GM19099 (cell line): Measurements from ENCODE around the gene CAVIN1.

Experiments used
- POLR2A ChIP-seq: IDR thresholded peaks from 3 replicates; pipeline ENCODE4 v1.6.1; 2011; ENCODE audit warnings: low read depth; ENCODE audit not compliant: insufficient read length; ENCODE audit errors: extremely low read depth

Gene CAVIN1

DNA sequence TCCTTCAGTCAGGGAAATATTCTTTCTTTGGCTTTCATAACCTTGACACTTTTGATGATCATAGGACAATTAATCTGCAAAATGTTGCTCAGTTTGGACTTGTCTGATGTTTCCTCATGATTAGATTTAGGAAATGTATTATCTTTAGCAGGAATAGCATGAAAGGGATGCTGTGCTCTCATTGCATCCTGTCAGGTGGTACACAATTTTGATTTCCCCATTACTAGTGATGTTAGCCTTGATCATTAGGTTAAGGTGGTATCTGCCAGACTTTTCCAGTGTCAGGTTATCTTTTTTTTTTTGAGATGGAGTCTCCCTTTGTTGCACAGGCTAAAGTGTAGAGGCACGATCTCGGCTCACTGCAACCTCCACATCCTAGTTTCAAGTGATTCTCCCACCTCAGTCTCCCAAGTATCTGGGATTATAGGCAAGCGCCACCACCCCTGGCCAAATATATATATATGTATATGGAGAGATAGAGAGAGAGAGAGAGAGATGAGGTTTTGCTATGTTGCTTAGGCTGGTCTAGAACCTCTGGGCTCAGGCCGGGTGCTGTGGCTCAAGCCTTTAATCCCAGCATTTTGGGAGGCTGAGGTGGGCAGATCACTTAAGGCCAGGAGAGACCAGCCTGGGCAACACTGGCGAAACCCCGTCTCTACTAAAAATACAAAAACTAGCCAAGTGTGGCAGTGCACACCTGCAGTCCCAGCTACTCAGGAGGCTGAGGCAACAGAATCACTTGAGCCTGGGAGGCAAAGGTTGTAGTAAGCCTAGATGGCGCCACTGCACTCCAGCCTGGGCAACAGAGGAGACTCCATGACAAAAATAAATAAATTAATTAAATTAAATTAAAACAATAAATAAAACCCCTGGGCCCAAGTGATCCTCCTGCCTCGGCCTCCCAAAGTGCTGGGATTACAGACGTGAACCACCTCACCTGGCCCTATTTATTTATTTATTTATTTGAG is 15.8 kb upstream of the CAVIN1 start:
- no peak for TF ChIP-seq POLR2A

DNA sequence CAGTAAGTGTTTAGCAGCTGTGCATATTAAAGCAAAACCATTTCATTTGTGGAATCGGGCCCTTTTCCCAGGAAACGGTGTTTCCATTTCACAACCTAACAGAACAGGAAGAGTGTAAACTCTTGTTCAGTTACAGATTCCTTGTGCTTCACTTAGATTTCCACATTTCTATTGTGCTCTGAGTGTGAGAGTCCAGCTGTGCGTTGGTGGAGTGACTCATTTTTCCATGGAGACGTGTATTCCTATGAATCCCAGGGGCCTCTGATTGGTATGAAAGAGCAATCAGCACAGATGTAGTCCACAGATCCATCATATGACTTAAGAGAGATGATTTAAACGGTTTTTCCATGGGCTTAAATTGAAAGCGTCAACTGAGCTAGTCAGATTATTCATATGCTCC is 13.3 kb upstream of the CAVIN1 start:
- no peak for TF ChIP-seq POLR2A

DNA sequence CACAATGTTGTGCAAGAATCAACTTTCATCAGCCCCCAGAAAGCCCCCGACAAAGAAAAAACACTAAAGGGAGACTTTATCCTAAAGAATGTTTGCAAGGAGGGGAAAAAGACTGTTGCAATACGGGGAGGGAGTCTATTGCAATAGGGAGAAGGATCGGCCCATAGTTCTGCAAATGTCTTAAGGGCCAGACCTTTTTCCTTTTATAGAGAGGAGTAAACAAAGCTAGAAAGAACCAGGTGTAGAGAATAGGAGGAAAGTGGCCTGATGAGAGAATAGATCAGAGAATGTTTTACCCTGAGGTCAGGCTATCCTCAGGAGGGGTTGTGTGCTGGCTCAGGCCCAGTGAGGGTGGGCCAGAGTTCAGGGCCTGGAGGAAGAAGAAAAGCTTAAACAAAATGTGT is 8.7 kb upstream of the CAVIN1 start:
- TF ChIP-seq POLR2A, result no peak

DNA sequence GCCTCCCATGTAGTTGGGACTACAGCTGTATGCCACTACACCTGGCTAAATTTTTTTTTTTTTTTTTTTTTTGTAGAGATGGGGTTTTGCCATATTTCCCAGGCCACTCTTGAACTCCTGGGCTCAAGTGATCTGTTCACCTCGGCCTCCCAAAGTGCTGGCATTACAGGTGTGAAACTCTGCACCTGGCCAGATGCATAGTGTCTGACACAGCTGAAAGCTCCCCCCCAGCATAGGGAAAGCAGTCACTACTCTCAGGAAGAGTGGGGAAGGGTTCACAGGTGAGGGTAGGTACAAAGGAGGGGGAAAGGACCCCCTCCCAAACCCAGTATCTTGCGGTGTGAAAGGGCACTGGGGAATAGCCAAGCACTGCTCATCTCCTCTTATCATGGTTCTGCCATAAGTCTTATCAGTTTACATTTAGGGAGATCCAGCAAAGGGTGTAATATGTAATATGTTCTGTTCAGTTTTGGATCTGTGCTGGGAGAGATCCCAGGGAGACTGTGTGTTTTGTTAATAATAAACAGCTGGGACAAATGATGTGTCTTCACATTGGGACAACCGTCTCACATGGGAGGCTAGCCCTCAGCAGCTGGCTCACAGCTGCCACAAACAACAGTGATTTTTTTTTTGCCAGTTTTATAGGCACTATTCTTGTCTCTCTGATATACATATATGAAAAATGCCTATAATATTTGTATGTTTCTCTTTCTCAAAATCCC is 6.8 kb upstream of the CAVIN1 start:
- no peak for TF ChIP-seq POLR2A

DNA sequence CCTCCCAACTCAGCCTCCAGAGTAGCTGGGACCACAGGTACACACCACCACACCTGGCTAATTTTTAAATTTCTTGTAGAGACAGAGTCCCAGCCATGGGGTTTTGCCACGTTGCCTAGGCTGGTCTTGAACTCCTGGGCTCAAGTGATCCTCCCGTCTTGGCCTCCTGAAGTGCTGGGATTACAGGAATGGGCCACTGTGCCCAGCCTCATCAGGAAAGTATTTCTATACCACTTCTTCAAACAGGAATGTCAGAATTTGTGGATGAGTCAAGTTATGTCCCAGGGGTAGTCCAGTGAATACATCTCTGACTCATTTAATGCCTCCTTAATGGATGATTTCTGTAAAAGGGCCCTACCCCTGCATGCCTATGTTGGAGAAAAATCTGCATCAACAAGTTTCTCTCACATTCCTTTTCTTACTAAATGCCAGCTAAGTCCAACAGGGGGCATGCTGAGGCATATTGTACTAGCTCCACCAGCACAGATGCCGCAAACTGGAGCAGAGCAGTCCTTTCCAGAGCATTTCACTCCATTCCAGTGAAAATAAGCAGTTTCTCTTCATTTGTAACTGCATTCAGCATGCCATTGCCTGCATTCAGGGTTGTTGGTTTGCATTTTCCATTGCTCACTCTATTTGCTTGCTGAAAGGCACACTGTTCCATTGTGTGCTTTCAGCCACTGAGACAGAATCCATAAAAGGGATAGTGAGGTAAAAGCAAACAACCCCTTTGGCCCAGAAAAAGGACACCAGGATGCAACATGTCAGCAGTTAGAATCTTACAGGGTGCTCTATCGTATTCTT is 5.3 kb upstream of the CAVIN1 start:
- TF ChIP-seq POLR2A, result no peak

DNA sequence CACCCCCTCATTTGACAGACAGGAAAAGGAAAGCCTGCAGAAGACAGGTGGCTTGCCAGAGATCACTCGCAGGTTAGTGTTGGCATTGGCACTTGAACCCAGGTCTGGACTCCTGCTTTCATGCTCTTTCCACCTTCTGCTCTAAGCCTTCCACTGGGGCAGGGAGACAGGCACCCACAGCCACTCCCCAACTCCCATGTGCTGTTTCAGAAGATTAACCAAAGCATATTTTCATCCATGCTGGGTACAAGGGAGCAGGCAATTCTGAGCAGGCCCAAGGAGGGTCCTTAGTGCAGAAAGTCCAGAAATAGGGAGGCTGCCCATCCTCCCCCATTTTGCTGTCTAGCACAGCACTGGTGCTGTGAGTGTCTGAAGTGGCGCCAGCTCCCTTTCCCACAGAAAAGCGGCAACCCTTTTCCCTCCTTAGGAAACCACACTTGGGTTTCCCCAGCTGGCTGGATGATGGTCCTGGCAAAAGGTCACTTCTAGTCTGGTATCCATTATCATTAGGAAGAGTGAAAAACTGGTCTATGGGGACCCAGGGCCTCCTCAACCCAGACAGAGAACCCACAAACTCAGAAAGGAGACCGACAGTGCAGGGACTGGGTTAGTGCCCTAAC is 2.0 kb upstream of the CAVIN1 start:
- no peak for TF ChIP-seq POLR2A

DNA sequence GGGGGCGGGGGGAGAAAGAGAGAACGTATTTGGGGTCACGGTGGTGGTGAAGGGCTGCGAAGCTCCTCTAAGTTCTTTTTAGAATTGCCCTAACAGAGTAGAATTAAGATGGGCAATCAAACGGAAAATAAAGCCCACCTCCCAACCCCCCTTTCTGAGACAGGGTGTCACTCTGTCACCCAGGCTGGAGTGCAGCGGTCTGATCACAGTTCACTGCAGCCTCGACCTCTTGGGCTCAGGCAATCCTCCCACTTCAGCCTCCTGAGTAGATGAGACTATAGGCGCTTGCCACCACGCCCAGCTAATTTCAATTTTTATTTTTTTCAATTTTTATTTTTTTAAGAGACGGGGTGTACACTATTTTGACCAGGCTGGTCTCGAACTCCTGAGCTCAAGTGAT is 710 bp upstream of the CAVIN1 start:
- no peak for TF ChIP-seq POLR2A

DNA sequence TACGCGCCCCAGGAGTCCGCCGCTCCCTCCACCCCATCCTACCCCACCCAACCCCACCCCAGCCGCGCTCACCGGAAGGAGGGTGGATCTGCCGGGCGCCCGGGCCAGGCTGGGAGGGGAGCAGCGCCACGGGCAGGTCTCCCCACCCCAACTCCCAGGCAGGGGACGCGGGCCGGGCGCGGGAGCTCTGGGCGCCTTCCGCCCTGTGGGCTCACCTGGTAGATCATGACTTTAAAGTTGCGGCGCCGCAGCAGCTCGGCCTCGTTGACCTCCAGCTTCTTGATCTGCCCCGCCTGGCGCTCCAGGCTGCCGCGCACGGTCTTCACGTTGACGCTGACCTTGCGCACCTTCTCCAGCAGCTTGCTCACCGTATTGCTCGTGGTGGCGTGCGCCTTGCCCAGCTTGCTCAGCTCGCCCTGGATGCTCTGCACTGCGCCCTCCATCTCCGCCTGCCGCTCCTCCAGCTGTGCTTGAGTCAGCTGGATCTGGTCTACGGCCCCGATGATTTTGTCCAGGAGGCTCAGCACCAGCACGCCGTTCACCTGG is 571 bp downstream of the CAVIN1 start:
- no peak for TF ChIP-seq POLR2A

DNA sequence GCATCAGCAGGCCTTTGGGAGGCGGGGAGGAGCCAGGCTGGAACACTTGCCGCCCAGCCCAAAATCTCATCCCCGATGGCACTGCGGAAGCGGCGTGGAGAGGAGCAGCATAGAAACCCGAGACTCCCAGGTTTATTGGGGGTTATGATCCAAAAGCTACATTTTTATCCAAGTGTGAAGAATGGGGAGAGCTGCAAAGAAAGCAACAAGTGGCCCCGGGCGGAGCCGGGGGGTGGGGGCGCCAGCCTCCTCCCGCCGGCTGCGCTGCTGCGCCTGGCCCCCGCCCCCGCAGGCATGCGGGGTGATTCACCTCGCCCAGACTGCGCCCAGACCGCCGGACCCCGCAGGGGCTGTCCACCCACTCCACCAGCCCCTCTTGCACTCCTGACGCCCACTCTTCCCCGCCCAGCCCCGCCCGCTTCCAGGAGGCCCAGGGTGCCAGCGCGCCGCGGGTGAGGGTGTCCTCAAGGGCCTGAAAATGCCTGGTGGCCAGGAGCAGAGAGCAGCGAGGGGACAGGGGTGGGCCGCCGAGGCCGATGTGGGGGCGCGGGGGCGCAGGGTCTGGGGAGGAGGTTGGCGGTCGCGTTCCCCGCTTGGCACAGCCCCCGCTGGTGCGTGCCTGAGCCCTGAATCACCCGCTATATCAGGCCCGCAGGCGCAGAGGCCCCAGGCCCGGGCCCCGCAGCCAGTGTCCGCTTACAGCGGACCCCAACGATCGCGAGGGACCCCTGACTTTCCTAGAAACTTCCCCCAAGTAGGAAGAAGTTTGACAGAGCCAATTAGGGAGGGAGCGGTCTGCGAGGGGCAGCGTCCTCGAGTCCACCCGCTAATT is 1.3 kb downstream of the CAVIN1 start:
- no peak for TF ChIP-seq POLR2A

DNA sequence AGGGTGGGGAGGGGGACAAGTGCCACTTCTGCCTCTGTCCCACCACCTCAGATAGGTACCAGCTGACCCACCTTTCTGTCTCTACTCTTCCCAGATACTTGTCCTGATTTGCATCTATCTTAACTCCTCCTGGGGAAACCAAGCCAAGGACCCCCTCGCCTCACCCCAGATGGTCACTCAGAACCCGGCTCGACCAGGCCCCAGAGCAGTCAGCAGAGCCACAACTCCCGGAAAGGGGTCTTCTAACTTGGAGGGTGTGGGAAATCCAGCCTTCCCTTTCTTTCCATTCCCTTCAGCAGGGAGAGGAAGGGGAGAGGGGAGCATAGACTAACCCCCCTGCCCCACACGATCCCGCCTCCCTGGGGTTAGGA is 1.9 kb downstream of the CAVIN1 start:
- TF ChIP-seq POLR2A, result no peak

DNA sequence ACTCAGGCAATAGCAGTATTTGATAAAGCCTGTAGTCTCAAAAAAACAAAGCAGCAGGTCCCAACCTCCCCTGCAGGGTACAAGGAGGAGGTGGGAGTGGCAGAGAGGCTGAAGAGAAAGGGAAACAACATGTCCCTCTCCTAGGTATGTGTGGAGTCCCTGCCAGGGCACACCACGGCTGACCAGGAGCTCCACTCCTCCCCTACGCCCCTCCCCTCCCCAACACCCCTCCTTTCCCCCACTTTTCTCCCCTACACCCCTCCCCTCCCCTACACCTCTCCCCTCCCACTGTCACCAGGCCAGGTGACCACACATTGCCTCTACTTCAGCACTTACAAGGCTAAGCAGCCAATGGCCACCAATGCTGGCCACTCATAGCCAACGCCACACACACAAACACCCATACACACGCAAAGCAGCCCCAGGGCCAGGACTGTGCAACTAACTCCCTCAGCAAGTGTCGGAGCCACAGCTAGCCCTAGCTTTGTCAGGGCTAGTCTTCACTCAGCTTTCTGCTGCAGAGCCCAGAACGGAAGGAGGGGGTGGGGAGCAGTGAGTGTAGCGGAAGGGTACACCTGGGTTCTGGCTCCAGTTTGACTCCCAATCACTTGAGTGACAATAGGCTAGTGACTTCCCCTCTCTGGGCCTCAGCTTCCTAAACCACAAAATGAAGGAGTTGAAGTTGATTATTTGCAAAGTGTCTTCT is 8.2 kb downstream of the CAVIN1 start:
- peak; percentile 37 for TF ChIP-seq POLR2A

DNA sequence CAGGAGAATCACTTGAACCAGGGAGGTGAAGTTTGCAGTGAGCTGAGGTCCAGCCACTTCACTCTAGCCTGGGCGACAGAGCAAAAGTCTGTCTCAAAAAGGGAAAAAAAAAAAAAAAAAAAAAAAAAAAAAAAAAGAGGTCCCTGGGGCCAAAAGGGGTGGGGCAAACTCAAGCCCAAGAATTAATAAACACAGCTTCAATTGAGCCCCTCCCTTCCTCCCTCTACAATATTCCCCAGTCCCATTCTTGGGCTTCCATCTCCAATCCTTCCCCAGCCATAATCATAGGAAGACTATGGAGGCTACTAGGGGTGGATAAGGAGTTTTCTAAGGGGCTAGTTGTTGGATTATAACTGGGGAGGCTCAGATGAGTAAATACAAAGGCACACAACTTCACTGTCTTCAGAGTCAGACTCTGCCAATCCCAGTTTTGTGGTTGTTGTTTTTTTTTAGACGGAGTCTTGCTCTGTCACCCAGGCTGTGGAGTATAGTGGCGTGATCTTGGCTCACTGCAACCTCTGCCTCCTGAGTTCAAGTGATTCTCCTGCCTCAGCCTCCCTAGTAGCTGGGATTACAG is 9.5 kb downstream of the CAVIN1 start:
- TF ChIP-seq POLR2A, result no peak
